ENCODE measurements around the gene PRKD2. TPM values are rescaled to one million over a fixed set of nuclear protein-coding genes. Genes with fewer than 3 reads are reported as not detected.
A peak's percentile ranks its signal among the peaks of the same experiment; 100 is the strongest.

PRKD2 gene
- total RNA-seq, 1 experiment from 2014 or later: 98.3 TPM

DNA sequence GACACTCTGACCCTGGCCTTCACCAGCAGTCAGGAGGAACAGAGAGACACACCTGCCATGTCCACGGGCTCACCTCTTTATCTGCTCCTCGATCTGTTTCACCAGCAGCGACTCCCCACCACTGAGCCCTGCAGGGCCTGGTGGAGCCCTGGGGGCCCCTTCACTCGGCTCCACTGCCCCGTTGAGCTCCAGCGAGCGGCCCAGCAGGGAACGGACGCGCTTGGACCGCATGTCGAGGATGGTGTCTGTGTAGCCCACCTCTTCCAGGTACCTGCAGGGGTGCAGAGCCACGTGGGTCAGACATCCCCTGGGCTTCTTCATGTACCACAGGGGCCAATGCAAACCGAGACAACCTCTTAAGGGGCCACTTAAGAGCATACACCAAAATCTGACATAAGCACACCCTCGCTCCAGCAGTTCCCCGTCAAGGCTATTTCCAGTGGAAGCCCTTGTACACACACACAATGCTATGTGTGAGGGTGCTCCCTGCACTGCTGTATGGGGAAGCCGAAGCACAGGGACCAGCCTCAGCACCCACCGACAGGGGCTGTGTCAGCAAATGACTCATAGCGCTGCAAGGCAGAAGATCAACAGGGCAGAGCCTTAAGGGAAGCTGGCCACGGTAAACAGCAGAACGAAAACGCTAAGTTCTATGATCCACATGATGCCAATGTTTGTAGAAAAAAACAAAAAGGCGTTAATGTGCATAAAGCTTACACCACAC, 16.2 kb upstream of the PRKD2 start:
- no peak for DNase-seq
- intact Hi-C loops (cut with micrococcal nuclease; ENCODE audit: unreplicated experiment): no loop called here
- Mint-ChIP-seq H3K36me3 (ENCODE audit: insufficient read depth, unreplicated experiment) (peaks cover 62% of the 10 kb centered on the region), H3K4me1 (ENCODE audit: low read depth, unreplicated experiment) (peaks cover 55% of the 10 kb centered on the region), H3K4me3 (ENCODE audit: low read depth, unreplicated experiment) (no peak overlapping the region), H3K27ac (ENCODE audit: unreplicated experiment) (no peak overlapping the region), H3K27me3 (ENCODE audit: unreplicated experiment) (no peaks in the 10 kb centered on the region), H3K9me3 (ENCODE audit: low read depth, unreplicated experiment) (no peaks in the 10 kb centered on the region)
- TF ChIP-seq, protein P1, sequence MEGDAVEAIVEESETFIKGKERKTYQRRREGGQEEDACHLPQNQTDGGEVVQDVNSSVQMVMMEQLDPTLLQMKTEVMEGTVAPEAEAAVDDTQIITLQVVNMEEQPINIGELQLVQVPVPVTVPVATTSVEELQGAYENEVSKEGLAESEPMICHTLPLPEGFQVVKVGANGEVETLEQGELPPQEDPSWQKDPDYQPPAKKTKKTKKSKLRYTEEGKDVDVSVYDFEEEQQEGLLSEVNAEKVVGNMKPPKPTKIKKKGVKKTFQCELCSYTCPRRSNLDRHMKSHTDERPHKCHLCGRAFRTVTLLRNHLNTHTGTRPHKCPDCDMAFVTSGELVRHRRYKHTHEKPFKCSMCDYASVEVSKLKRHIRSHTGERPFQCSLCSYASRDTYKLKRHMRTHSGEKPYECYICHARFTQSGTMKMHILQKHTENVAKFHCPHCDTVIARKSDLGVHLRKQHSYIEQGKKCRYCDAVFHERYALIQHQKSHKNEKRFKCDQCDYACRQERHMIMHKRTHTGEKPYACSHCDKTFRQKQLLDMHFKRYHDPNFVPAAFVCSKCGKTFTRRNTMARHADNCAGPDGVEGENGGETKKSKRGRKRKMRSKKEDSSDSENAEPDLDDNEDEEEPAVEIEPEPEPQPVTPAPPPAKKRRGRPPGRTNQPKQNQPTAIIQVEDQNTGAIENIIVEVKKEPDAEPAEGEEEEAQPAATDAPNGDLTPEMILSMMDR (IDR thresholded peaks at IDR 0.05; ENCODE audit: unreplicated experiment): no peak
- BruUV-seq (replicated peaks): no TSS peak
- CTCF ChIA-PET: no interaction called here

DNA sequence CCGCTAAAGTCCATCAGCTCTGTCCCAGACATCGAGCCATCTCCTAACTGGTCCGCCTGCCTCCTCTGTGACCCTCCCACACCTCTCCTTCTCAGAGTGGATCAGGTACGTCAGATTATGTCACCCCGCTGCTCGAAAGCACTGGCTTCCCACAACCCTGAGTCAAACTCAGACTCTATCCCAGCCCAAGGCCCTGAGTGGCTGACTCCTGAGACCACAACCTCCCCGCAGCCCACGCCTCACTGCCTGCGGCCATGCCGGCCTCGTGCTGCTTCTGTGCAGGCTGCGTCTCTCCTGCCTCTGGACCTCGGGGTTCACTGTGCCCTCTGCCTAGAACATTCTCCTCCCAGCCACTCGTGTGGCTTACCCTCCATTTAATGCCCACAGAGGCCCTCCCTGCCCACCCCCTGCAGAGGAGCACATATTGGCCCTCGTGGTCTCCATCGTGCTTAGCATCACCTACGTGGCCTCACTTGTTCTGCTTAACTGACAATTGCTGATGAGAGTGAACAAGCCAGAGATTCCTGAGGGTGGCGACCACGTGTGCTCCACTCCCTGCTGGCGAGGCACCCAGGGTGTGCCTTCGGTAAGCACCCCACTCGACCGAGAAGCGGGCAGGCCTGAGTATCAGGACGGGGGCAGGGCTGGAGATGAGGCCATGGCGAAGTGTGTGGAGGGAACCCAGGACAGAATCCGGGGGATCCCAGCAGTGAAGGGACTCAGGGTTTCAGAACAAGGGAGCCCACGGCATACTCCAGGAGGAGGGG, 15.4 kb upstream of the PRKD2 start:
- DNase-seq: no peak
- intact Hi-C loops (cut with micrococcal nuclease; ENCODE audit: unreplicated experiment): no loop called here
- TF ChIP-seq, protein P1 (IDR thresholded peaks at IDR 0.05; ENCODE audit: unreplicated experiment): no peak
- peaks cover 59% of the 10 kb centered on the region for H3K36me3 Mint-ChIP-seq (ENCODE audit: insufficient read depth, unreplicated experiment)
- H3K27me3 Mint-ChIP-seq (ENCODE audit: unreplicated experiment): no peaks in the 10 kb centered on the region
- peak overlapping the region; percentile 16 for H3K4me3 Mint-ChIP-seq (ENCODE audit: low read depth, unreplicated experiment)
- peaks cover 55% of the 10 kb centered on the region for H3K4me1 Mint-ChIP-seq (ENCODE audit: low read depth, unreplicated experiment)
- H3K27ac Mint-ChIP-seq (ENCODE audit: unreplicated experiment): peak overlapping the region; percentile 52
- H3K9me3 Mint-ChIP-seq (ENCODE audit: low read depth, unreplicated experiment): no peaks in the 10 kb centered on the region
- no TSS peak for BruUV-seq (replicated peaks)
- CTCF ChIA-PET: no interaction called here

DNA sequence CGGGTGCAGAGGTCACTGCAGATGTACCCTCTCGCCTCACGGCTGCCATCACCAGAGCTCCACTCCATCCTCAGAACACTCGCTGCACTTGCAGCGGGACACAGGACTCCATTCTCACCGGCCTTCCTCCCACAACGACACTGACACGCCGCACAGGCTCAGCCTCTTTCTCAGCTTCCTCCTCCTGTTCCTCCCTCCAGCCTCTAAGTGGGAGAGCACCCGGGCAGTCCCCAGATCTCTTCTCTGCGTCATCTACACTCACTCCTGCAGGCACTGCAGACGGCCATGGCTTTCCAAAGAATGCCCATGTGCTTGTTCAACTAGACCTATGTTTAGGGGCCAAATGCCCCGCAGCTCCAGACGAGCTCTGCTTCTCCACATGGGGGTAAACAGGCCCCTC, 14.7 kb upstream of the PRKD2 start:
- Mint-ChIP-seq H3K9me3 (ENCODE audit: low read depth, unreplicated experiment) (no peaks in the 10 kb centered on the region), H3K36me3 (ENCODE audit: insufficient read depth, unreplicated experiment) (peaks cover 66% of the 10 kb centered on the region), H3K4me3 (ENCODE audit: low read depth, unreplicated experiment) (peak overlapping the region; percentile 16), H3K27ac (ENCODE audit: unreplicated experiment) (peak overlapping the region; percentile 52), H3K4me1 (ENCODE audit: low read depth, unreplicated experiment) (peaks cover 55% of the 10 kb centered on the region), H3K27me3 (ENCODE audit: unreplicated experiment) (no peaks in the 10 kb centered on the region)
- CTCF ChIA-PET: interaction anchor here (1.0 kb wide), 1 partner anchor 131 kb away, joined by 3 read pairs; the partner anchor contains the start of gene CALM3
- no peak for DNase-seq
- intact Hi-C loops (cut with micrococcal nuclease; ENCODE audit: unreplicated experiment): no loop called here
- BruUV-seq (replicated peaks): no TSS peak
- TF ChIP-seq, protein P1 (IDR thresholded peaks at IDR 0.05; ENCODE audit: unreplicated experiment): no peak

DNA sequence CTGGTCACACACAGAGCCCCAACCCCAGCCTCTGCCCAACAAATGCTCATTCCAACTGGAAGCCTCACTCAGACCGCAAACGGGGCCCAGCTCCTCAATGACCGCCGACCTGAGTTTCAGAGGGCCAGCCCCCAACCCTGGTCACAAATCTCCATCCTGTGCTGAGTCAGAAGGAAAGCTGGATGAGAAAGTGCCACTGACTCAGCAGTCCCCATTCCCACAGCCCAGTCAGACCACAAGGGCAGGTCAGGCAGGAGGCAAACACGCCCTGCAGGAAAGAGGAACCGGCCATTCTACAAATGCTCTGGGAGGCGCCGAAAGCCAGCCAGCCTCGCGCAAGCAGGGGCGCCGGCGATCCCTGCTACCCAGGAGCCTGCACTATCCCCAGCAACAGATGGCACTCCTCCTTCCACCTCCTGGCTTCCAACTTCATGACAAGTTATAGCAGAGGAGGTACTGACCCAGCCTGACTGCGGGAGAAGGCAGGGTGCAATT, 14.1 kb upstream of the PRKD2 start:
- intact Hi-C loops (cut with micrococcal nuclease; ENCODE audit: unreplicated experiment): no loop called here
- TF ChIP-seq, protein P1 (IDR thresholded peaks at IDR 0.05; ENCODE audit: unreplicated experiment): no peak
- Mint-ChIP-seq H3K9me3 (ENCODE audit: low read depth, unreplicated experiment) (no peaks in the 10 kb centered on the region), H3K27ac (ENCODE audit: unreplicated experiment) (peak overlapping the region; percentile 52), H3K36me3 (ENCODE audit: insufficient read depth, unreplicated experiment) (peaks cover 72% of the 10 kb centered on the region), H3K4me1 (ENCODE audit: low read depth, unreplicated experiment) (peaks cover 55% of the 10 kb centered on the region), H3K27me3 (ENCODE audit: unreplicated experiment) (no peaks in the 10 kb centered on the region), H3K4me3 (ENCODE audit: low read depth, unreplicated experiment) (peak overlapping the region; percentile 16)
- no TSS peak for BruUV-seq (replicated peaks)
- CTCF ChIA-PET: interaction anchor here (1.0 to 1.5 kb wide), 3 partner anchors 17 to 130 kb away, joined by 3 to 5 read pairs (median 3); partner anchors contain the start of gene CALM3
- DNase-seq: peak; percentile 75

Measured in Calu3 (cell line).